22Rv1 (cell line): Measurements from ENCODE around the gene COPE.

Experiments
- ZFX ChIP-seq: fragments of 450-650 bp; IDR thresholded peaks from 2 replicates; pipeline ENCODE4 v1.6.1; 2017; ENCODE audit warnings: antibody characterized with exemption, borderline replicate concordance
- TF ChIP-seq, protein P1 (sequence below): fragments of 450-650 bp; IDR thresholded peaks from 2 replicates; pipeline ENCODE4 v1.5.1; 2017; ENCODE audit warnings: mild to moderate bottlenecking

- TF ChIP-seq, protein P1, sequence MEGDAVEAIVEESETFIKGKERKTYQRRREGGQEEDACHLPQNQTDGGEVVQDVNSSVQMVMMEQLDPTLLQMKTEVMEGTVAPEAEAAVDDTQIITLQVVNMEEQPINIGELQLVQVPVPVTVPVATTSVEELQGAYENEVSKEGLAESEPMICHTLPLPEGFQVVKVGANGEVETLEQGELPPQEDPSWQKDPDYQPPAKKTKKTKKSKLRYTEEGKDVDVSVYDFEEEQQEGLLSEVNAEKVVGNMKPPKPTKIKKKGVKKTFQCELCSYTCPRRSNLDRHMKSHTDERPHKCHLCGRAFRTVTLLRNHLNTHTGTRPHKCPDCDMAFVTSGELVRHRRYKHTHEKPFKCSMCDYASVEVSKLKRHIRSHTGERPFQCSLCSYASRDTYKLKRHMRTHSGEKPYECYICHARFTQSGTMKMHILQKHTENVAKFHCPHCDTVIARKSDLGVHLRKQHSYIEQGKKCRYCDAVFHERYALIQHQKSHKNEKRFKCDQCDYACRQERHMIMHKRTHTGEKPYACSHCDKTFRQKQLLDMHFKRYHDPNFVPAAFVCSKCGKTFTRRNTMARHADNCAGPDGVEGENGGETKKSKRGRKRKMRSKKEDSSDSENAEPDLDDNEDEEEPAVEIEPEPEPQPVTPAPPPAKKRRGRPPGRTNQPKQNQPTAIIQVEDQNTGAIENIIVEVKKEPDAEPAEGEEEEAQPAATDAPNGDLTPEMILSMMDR: no peak
- TF ChIP-seq ZFX: no peak
These were observed 65.3 kb downstream of the COPE start for GRCh38 chr19:18853755-18854427.
